Caco-2 (cell line): ENCODE data around the gene PRCP. TPM values are rescaled to one million over a fixed set of nuclear protein-coding genes. Genes with fewer than 3 reads are reported as not detected.
"Not testable (repeated sequence)": the region's sequence is repeated elsewhere in the genome, so short reads cannot be mapped to it uniquely, and the experiment has no call there.

Experiments used
- BruUV-seq: library from RNA; stranded (reverse); fragments of 400-500 nt; replicated peaks from 2 replicates; lab custom pipeline; 2021; lab: Mats Ljungman, UMichigan
- CTCF ChIA-PET: fragments of 300-600 bp; sonication (Branson Sonifier 250); formaldehyde crosslinking; loops from one replicate; lab custom pipeline; 2022; ENCODE audit warnings: antibody characterized with exemption; lab: Charles Lee
- POLR2A ChIA-PET: fragments of 300-600 bp; sonication (Branson Sonifier 250); formaldehyde crosslinking; loops from one replicate; lab custom pipeline; 2022; ENCODE audit warnings: antibody characterized with exemption; lab: Charles Lee
- DNase-seq, 2 experiments: peaks; one replicate each; pipeline versions ENCODE4 v3.0.0 to v3.0.0-alpha.2; 2020 to 2022
- H3K27me3 ChIP-seq: replicated peaks from 2 replicates; pipeline ENCODE4 v1.6.0; 2011; ENCODE audit warnings: low read length; ENCODE audit not compliant: control insufficient read depth, insufficient read depth
- H3K36me3 ChIP-seq: 2 replicates; pipeline ENCODE4 v1.5.1; 2011; ENCODE audit warnings: low read length; ENCODE audit not compliant: control insufficient read depth, insufficient read depth
- H3K4me1 ChIP-seq: fragments of 250-450 bp; sonication (Bioruptor Pico); 2 replicates; pipeline ENCODE4 v1.5.1; 2020; ENCODE audit warnings: mild to moderate bottlenecking
- H3K4me3 ChIP-seq: 2 replicates; pipeline ENCODE4 v1.5.1; 2011; ENCODE audit warnings: low read depth, mild to moderate bottlenecking, control low read depth, low read length
- H3K9me3 ChIP-seq: fragments of 250-450 bp; sonication (Bioruptor Pico); 2 replicates; pipeline ENCODE4 v1.5.1; 2020; ENCODE audit warnings: mild to moderate bottlenecking, moderate library complexity
- H3K27ac Mint-ChIP-seq: one replicate; pipeline ENCODE4 v1.8.0; 2022; ENCODE audit warnings: mixed read lengths; ENCODE audit not compliant: unreplicated experiment
- H3K27me3 Mint-ChIP-seq: one replicate; pipeline ENCODE4 v1.8.0; 2022; ENCODE audit warnings: mixed read lengths; ENCODE audit not compliant: insufficient read depth, unreplicated experiment
- H3K36me3 Mint-ChIP-seq: one replicate; pipeline ENCODE4 v1.8.0; 2022; ENCODE audit warnings: mild to moderate bottlenecking, mixed read lengths; ENCODE audit not compliant: insufficient read depth, unreplicated experiment
- H3K4me1 Mint-ChIP-seq: one replicate; pipeline ENCODE4 v1.8.0; 2022; ENCODE audit warnings: low read depth, mixed read lengths; ENCODE audit not compliant: unreplicated experiment
- H3K4me3 Mint-ChIP-seq: one replicate; pipeline ENCODE4 v1.8.0; 2022; ENCODE audit warnings: mild to moderate bottlenecking, moderate library complexity, mixed read lengths; ENCODE audit not compliant: unreplicated experiment
- H3K9me3 Mint-ChIP-seq: one replicate; pipeline ENCODE4 v1.8.0; 2022; ENCODE audit warnings: mixed read lengths; ENCODE audit not compliant: unreplicated experiment
- CTCF ChIP-seq, 2 experiments: fragments of 200-600 bp in 1 of 2; IDR thresholded peaks; 1 replicate in 1 of 2; 2 replicates in 1 of 2; pipeline versions ENCODE4 v1.5.1 to v1.8.0; 2011 to 2022; ENCODE audit warnings: antibody characterized with exemption in 1 of 2, control low read depth in 1 of 2, inconsistent platforms in 1 of 2, low read depth in 1 of 2, low read length in 1 of 2, mild to moderate bottlenecking in 1 of 2, moderate library complexity in 1 of 2; ENCODE audit not compliant: insufficient read depth in 1 of 2, severe bottlenecking in 1 of 2, unreplicated experiment in 1 of 2
- intact Hi-C: fragments of 100-400 bp; cut with micrococcal nuclease; formaldehyde crosslinking; loops from one replicate; pipeline ENCODE4 v1.10.0; 2022; ENCODE audit not compliant: unreplicated experiment
- total RNA-seq: library from RNA; stranded (reverse); gene quantifications from 2 replicates; pipeline ENCODE4 v1.2.3, GENCODE V29; 2022

PRCP gene
- total RNA-seq, 1 experiment from 2014 or later: 107 TPM

DNA sequence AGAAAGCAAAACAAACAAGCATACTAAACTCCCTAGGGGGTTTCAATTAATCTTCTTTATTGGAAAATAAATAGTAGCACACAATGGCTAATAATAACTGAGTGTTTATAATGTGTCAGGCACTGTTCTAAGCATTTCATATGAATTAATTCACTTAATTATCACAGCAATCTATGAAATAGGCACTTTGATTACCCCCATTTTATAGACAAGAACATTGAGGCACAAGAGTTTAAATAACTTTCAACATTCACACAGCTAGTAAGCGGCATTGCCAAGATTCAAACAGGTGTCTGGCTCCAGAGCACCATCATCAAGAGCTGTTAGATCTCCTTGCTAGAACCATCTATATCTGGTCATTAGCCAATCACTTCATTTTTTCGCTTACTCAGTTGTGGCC, 43.1 kb downstream of the PRCP start:
- Mint-ChIP-seq H3K9me3 (no peaks in the 10 kb centered on the region), H3K27me3 (no peaks in the 10 kb centered on the region), H3K27ac (no peak overlapping the region), H3K36me3 (no peaks in the 10 kb centered on the region), H3K4me3 (no peak overlapping the region), H3K4me1 (peaks cover 5% of the 10 kb centered on the region)
- no TSS peak for BruUV-seq
- ChIA-PET CTCF (interaction anchor here (1.1 kb wide), 1 partner anchor 10 kb away, joined by 4 read pairs; no protein-coding TSS in a partner anchor), POLR2A (no interaction called here)
- no peaks in the 10 kb centered on the region for H3K27me3 ChIP-seq
- H3K4me3 ChIP-seq: no peak overlapping the region
- DNase-seq: no peak
- peaks cover 10% of the 10 kb centered on the region for H3K4me1 ChIP-seq
- intact Hi-C loops: loop anchor here (2.0 kb wide), 1 partner anchor 24 kb away; no protein-coding TSS in a partner anchor
- H3K9me3 ChIP-seq: no peaks in the 10 kb centered on the region
- TF ChIP-seq CTCF (IDR thresholded peaks at IDR 0.05; ENCODE audit: insufficient read depth in 1 of 2, low read depth in 1 of 2, low read length in 1 of 2, severe bottlenecking in 1 of 2, unreplicated experiment in 1 of 2): no peak
- H3K36me3 ChIP-seq: no peaks in the 10 kb centered on the region; the same call in 1 of the 2 replicates

DNA sequence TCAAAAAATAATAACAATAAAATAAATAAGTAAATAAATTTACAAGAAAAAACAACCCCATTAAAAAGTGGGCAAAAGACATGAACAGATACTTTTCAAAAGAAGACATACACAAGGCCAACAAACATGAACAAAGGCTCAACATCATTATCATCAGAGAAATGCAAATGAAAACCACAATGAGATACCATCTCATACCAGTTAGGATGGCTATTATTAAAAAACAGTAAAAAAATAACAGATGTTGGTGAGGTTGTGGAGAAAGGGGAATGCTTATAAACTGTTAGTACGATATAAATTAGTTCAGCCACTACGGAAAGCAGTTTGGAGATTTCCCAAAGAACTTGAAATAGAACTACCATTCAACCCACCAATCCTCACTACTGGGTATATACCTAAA, 44.6 kb downstream of the PRCP start:
- H3K27ac Mint-ChIP-seq: no peak overlapping the region
- ChIA-PET CTCF (no interaction called here), POLR2A (no interaction called here)
- Histone ChIP-seq H3K36me3 (no peaks in the 10 kb centered on the region; the same call in 1 of the 2 replicates), H3K4me3 (no peak overlapping the region), H3K27me3 (no peaks in the 10 kb centered on the region), H3K4me1 (peaks cover 10% of the 10 kb centered on the region), H3K9me3 (no peaks in the 10 kb centered on the region)
- no peak for TF ChIP-seq CTCF (IDR thresholded peaks at IDR 0.05; ENCODE audit: insufficient read depth in 1 of 2, low read depth in 1 of 2, low read length in 1 of 2, severe bottlenecking in 1 of 2, unreplicated experiment in 1 of 2)
- no peak overlapping the region for H3K4me3 Mint-ChIP-seq
- intact Hi-C loops: loop anchor here (2.0 kb wide), 1 partner anchor 23 kb away; no protein-coding TSS in a partner anchor
- H3K36me3 Mint-ChIP-seq: no peaks in the 10 kb centered on the region
- peaks cover 5% of the 10 kb centered on the region for H3K4me1 Mint-ChIP-seq
- no peaks in the 10 kb centered on the region for H3K27me3 Mint-ChIP-seq
- DNase-seq: no peak
- BruUV-seq: no TSS peak
- H3K9me3 Mint-ChIP-seq: no peaks in the 10 kb centered on the region

- not testable (repeated sequence) for BruUV-seq, H3K4me1 Mint-ChIP-seq, H3K27me3 Mint-ChIP-seq
These were observed 45.3 kb downstream of the PRCP start for GRCh38 chr11:82854916-82855315.

More at GRCh38 chr11:82854916-82855315, 45.3 kb downstream of the PRCP start:
- H3K9me3 Mint-ChIP-seq, H3K36me3 ChIP-seq, H3K4me3 Mint-ChIP-seq, H3K27ac Mint-ChIP-seq, H3K9me3 ChIP-seq, H3K4me3 ChIP-seq, CTCF ChIA-PET, H3K36me3 Mint-ChIP-seq, DNase-seq, H3K4me1 ChIP-seq, H3K27me3 ChIP-seq, POLR2A ChIA-PET, intact Hi-C loops: not testable (repeated sequence)
